ENCODE results near the gene POFUT1. TPM values are rescaled to one million over a fixed set of nuclear protein-coding genes. Genes with fewer than 3 reads are reported as not detected.
"Not testable (repeated sequence)": the region's sequence is repeated elsewhere in the genome, so short reads cannot be mapped to it uniquely, and the experiment has no call there.

POFUT1 gene
- total RNA-seq, 1 experiment from 2014 or later = 51.3 TPM

- CTCF ChIA-PET = no interaction called here
- Histone ChIP-seq H4K20me1 (ENCODE audit: insufficient read depth) (peaks cover 15% of the 10 kb centered on the region), H3F3A (ENCODE audit: insufficient read depth, low read depth) (peaks cover 8% of the 10 kb centered on the region; the same call in 1 of the 2 replicates), H3K27ac (no peak overlapping the region), H3K4me1 (replicated peaks; ENCODE audit: insufficient read depth) (no peaks in the 10 kb centered on the region), H3K4me3 (no peak overlapping the region), H3K4me2 (no peak overlapping the region), H3K9me2 (ENCODE audit: insufficient read depth) (no peaks in the 10 kb centered on the region), H3K9me3 (ENCODE audit: insufficient read depth, low read depth) (no peaks in the 10 kb centered on the region), H3K27me3 (ENCODE audit: insufficient read depth, low read depth) (no peaks in the 10 kb centered on the region), H3K36me3 (ENCODE audit: low read depth) (peaks cover 4% of the 10 kb centered on the region; the same call in 1 of the 2 replicates), H3K79me2 (ENCODE audit: low read depth) (0 out of 2 replicates have a peak, but pooled peaks cover under 1% of the 10 kb centered on the region), H2AFZ (no peak overlapping the region)
- TF ChIP-seq CTCF (conservative IDR thresholded peaks at IDR 0.05) (no peak), EZH2 (IDR thresholded peaks at IDR 0.05; ENCODE audit: low read depth) (no peak)
- BruUV-seq (replicated peaks) = no TSS peak
- DNase-seq = no peak
- POLR2A ChIA-PET (ENCODE audit: unreplicated experiment) = no interaction called here
- intact Hi-C loops (cut with micrococcal nuclease; ENCODE audit: unreplicated experiment) = no loop called here
These were observed 13.7 kb upstream of the POFUT1 start for GRCh38 chr20:32193996-32194395.

- Histone ChIP-seq H3K4me3 (no peak overlapping the region), H3K9me2 (ENCODE audit: insufficient read depth) (no peaks in the 10 kb centered on the region), H3F3A (ENCODE audit: insufficient read depth, low read depth) (peaks cover 13% of the 10 kb centered on the region; the same call in 1 of the 2 replicates), H3K27ac (no peak overlapping the region), H3K79me2 (ENCODE audit: low read depth) (0 out of 2 replicates have a peak, but pooled peaks cover 3% of the 10 kb centered on the region), H3K27me3 (ENCODE audit: insufficient read depth, low read depth) (no peaks in the 10 kb centered on the region), H3K9me3 (ENCODE audit: insufficient read depth, low read depth) (no peaks in the 10 kb centered on the region), H4K20me1 (ENCODE audit: insufficient read depth) (peaks cover 25% of the 10 kb centered on the region), H3K4me2 (no peak overlapping the region), H3K36me3 (ENCODE audit: low read depth) (peaks cover 9% of the 10 kb centered on the region; the same call in 1 of the 2 replicates), H3K4me1 (replicated peaks; ENCODE audit: insufficient read depth) (no peaks in the 10 kb centered on the region), H2AFZ (no peak overlapping the region)
- intact Hi-C loops (cut with micrococcal nuclease; ENCODE audit: unreplicated experiment) = no loop called here
- ChIA-PET POLR2A (ENCODE audit: unreplicated experiment) (no interaction called here), CTCF (no interaction called here)
- no TSS peak for BruUV-seq (replicated peaks)
- no peak for DNase-seq
- no peak for TF ChIP-seq CTCF (conservative IDR thresholded peaks at IDR 0.05)
- no peak for TF ChIP-seq EZH2 (IDR thresholded peaks at IDR 0.05; ENCODE audit: low read depth)
These were observed 12.1 kb upstream of the POFUT1 start for GRCh38 chr20:32195581-32195980.

- H3K9me2 ChIP-seq (ENCODE audit: insufficient read depth); intact Hi-C loops (cut with micrococcal nuclease; ENCODE audit: unreplicated experiment); H3K79me2 ChIP-seq (ENCODE audit: low read depth); H3K4me3 ChIP-seq; POLR2A ChIA-PET (ENCODE audit: unreplicated experiment); H3K9me3 ChIP-seq (ENCODE audit: insufficient read depth, low read depth); BruUV-seq (replicated peaks); H3K4me1 ChIP-seq (replicated peaks; ENCODE audit: insufficient read depth); H2AFZ ChIP-seq; H3K27ac ChIP-seq; H3K4me2 ChIP-seq; DNase-seq; H3K27me3 ChIP-seq (ENCODE audit: insufficient read depth, low read depth): not testable (repeated sequence)
- Histone ChIP-seq H3K36me3 (ENCODE audit: low read depth) (peaks cover 14% of the 10 kb centered on the region; the same call in 1 of the 2 replicates), H3F3A (ENCODE audit: insufficient read depth, low read depth) (peaks cover 13% of the 10 kb centered on the region; the same call in 1 of the 2 replicates), H4K20me1 (ENCODE audit: insufficient read depth) (peaks cover 35% of the 10 kb centered on the region)
- CTCF ChIA-PET = interaction anchor here (0.6 kb wide), 1 partner anchor 157 kb away, joined by 4 read pairs; no protein-coding TSS in a partner anchor
These were observed 11.1 kb upstream of the POFUT1 start for GRCh38 chr20:32196613-32197012.

GRCh38 chr20:32197136-32197535, 10.5 kb upstream of the POFUT1 start:
- DNase-seq; BruUV-seq (replicated peaks); CTCF ChIA-PET; H3K9me3 ChIP-seq (ENCODE audit: insufficient read depth, low read depth); intact Hi-C loops (cut with micrococcal nuclease; ENCODE audit: unreplicated experiment); H3K4me1 ChIP-seq (replicated peaks; ENCODE audit: insufficient read depth); H3K4me2 ChIP-seq; H3F3A ChIP-seq (ENCODE audit: insufficient read depth, low read depth); H3K27ac ChIP-seq; H3K79me2 ChIP-seq (ENCODE audit: low read depth); H3K9me2 ChIP-seq (ENCODE audit: insufficient read depth); H3K27me3 ChIP-seq (ENCODE audit: insufficient read depth, low read depth); H3K4me3 ChIP-seq; POLR2A ChIA-PET (ENCODE audit: unreplicated experiment); H2AFZ ChIP-seq: not testable (repeated sequence)
- Histone ChIP-seq H3K36me3 (ENCODE audit: low read depth) (peaks cover 17% of the 10 kb centered on the region; the same call in 1 of the 2 replicates), H4K20me1 (ENCODE audit: insufficient read depth) (peaks cover 37% of the 10 kb centered on the region)

Measured in PC-9 (cell line).